Prostate gland (tissue), 2 donors: ENCODE measurements around the gene BPIFB4.

ENCODE experiments used
- POLR2A ChIP-seq: fragments of 450-650 bp; IDR thresholded peaks from one replicate; pipeline ENCODE4 v1.6.1; 2016; ENCODE audit warnings: antibody characterized with exemption, mild to moderate bottlenecking
- POLR2AphosphoS5 ChIP-seq: sonication (generic); formaldehyde crosslinking; IDR thresholded peaks from one replicate; pipeline ENCODE4 v1.6.1; 2017; ENCODE audit warnings: antibody characterized with exemption
- TF ChIP-seq, protein P1 (sequence below), 4 experiments: fragments of 200-600 bp in 2 of 4; fragments of 450-650 bp in 2 of 4; sonication (generic) in 2 of 4; IDR thresholded peaks; 1 replicate in 3 of 4; 2 replicates in 1 of 4; pipeline ENCODE4 v1.5.1; 2016 to 2019; ENCODE audit warnings: antibody characterized with exemption in 4 of 4, mild to moderate bottlenecking in 2 of 4, moderate library complexity in 2 of 4

DNA sequence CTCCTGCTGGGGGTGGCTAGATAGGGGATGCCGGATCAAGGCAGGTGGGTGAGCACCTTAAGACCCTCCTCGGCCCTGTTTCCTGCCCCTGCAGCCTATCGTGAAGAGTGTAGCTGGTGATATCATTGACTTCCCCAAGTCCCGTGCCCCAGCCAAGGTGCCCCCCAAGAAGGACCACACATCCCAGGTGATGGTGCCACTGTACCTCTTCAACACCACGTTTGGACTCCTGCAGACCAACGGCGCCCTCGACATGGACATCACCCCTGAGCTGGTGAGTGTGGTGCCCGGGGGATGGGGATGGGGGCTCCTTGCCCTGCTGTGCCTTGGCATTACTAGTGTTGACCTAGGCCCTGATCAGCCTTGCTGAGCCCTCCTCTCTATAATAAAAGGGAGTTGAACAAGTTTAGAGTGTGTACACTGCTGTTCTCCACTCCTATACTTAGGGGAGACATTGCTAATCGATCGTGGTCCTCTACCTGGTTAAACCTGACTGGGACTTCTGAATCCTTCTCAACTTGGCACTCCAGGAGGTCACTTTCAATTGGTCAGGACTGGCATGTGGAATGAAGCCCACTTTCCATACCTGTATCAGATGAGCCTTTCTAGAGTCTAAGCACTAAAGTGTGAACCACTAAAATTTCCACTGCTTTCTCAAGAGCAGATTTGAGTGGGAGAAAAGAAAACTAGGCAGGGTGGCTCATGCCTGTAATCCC lies 14.7 kb upstream of the BPIFB4 start:
- no peak for TF ChIP-seq POLR2AphosphoS5
- TF ChIP-seq, protein P1, sequence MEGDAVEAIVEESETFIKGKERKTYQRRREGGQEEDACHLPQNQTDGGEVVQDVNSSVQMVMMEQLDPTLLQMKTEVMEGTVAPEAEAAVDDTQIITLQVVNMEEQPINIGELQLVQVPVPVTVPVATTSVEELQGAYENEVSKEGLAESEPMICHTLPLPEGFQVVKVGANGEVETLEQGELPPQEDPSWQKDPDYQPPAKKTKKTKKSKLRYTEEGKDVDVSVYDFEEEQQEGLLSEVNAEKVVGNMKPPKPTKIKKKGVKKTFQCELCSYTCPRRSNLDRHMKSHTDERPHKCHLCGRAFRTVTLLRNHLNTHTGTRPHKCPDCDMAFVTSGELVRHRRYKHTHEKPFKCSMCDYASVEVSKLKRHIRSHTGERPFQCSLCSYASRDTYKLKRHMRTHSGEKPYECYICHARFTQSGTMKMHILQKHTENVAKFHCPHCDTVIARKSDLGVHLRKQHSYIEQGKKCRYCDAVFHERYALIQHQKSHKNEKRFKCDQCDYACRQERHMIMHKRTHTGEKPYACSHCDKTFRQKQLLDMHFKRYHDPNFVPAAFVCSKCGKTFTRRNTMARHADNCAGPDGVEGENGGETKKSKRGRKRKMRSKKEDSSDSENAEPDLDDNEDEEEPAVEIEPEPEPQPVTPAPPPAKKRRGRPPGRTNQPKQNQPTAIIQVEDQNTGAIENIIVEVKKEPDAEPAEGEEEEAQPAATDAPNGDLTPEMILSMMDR (IDR thresholded peaks at IDR 0.05) = no peak
- no peak for TF ChIP-seq POLR2A
